GM18520 (cell line): ENCODE measurements around the gene GSTM2.

ENCODE experiments used
- ATAC-seq: cut with Tn5 transposase; IDR thresholded peaks from one replicate; pipeline ENCODE4 v1.9.1; 2021; ENCODE audit not compliant: unreplicated experiment

Gene GSTM2

DNA sequence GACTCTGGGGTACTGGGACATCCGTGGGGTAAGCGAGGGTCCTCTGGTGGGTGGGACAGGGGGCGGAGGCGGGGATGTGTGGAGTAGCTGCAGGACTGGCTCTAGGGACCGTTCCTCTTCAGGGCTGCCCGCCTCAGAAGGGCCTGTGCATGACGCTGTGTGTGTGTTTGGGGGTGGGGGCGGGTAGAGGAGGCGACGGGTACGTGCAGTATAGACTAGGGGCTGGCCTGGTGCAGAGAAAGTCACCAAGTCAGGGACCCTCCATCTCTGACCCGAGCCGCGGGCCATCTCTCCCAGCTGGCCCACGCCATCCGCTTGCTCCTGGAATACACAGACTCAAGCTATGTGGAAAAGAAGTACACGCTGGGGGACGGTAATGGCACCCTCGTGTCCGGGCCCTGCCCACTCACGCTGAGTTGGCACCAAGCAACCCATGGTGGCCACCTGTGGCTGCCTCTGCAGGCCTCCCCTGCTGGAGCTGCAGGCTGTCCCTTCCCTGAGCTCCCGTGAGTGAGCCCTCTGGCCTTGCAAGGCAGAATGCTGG lies 44.5 kb downstream of the GSTM2 start:
- no peak for ATAC-seq

DNA sequence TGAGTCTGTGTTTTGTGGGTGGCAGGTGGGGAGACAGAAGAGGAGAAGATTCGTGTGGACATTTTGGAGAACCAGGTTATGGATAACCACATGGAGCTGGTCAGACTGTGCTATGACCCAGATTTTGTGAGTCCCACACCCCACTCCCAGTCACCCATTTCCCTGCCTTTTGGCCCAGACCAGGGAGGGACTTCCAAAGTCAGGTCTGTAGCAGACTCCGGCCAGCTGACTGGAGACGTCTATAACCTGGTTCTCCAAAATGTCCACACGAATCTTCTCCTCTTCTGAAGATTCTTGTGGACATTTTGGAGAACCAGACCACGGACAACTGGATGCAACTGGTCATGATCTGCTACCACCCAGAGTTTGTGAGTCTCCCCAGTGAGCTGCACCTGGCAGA lies 45.8 kb downstream of the GSTM2 start:
- no peak for ATAC-seq

DNA sequence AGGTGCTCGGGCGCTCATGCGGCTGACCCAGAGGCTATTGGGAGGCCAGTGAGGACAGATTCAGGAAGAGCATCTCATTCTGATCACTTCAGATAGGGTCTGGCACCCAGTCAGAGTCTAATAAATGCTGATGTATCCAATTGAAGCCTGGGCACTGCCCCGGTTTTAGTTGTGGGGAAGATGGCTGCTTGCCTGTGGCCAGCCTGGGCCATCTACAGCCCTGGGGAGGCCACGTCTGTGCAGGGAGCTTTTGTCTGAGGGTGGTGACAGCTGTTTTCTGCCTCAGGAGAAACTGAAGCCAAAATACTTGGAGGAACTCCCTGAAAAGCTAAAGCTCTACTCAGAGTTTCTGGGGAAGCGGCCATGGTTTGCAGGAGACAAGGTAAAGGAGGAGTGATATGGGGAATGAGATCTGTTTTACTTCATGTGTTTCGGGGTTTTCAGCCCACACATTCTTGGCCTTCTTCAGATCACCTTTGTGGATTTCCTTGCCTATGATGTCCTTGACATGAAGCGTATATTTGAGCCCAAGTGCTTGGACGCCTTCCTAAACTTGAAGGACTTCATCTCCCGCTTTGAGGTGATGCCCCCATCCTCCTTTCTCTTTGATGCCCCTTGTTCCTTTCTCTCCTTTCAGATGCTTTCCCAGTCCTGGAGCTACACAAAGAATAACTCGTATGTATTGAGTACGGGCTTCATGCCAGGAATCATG lies 47.0 kb downstream of the GSTM2 start:
- ATAC-seq: no peak

DNA sequence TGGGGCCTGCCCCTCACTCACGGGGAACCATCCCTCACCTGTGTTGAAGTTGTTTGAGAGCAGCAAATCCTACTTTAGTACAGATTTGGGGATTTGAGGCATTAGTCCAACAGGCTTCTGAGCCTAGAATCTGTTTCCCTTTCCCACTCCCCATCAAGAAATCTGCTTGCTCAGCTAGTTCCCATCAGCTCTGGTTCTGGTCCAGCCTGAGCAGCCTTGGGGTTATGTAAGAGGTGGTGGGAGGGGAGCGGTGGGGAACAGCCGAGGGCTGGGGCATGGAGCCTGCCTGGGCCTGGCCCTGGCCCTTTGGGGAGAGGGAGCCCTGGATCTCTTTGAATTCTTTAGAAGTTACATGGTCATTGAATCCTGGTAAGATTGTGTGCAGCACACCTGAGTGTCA lies 48.3 kb downstream of the GSTM2 start:
- ATAC-seq: no peak

DNA sequence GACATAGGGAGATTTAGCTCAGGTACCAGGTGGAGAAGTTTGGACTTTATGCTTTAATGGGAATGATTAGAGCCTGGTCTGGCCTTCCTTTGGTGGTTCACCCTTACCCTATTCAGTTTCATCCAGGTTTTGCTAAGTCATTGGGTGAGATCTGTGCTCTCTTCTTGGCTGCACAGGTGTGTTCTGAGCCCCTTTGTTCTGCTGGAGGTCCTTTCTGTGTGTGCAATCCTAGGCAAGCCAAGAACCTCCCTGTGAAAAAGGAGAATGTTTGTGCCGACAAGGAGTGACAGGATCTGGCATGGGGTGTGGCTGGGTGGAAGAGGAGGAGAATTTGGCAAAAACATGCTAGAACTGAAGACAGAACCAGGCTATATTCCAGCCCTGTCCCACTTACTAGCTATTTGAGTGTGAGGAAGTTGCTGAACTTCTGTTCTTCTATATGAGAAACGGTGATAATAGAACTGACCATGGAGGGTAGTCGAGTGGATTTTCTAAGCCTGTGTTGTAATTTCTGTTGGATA lies 48.8 kb downstream of the GSTM2 start:
- no peak for ATAC-seq

DNA sequence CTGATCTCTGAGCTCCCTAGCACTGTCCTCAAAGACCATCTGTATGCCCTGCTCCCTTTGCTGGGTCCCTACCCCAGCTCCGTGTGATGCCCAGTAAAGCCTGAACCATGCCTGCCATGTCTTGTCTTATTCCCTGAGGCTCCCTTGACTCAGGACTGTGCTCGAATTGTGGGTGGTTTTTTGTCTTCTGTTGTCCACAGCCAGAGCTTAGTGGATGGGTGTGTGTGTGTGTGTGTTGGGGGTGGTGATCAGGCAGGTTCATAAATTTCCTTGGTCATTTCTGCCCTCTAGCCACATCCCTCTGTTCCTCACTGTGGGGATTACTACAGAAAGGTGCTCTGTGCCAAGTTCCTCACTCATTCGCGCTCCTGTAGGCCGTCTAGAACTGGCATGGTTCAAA lies 49.9 kb downstream of the GSTM2 start:
- ATAC-seq: no peak

DNA sequence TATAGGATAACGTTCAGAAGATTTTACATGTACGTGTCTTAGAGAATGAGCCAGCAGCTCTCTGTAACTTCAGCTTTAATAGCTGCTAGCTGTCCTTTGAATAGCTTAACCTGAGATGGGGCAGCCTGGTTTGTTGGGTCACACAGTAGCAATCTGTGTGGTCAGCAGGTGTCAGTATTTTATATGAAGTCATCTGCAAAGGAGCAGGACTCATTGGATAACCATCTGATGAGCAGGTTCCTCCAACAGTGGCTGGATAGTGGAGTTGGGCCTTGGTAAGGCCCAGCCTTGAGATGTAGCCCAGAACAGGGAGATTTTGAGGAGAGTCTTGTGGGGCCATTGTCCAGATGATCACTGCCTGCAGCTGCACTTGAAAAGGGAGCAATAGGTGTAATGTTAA lies 50.6 kb downstream of the GSTM2 start:
- ATAC-seq: no peak

DNA sequence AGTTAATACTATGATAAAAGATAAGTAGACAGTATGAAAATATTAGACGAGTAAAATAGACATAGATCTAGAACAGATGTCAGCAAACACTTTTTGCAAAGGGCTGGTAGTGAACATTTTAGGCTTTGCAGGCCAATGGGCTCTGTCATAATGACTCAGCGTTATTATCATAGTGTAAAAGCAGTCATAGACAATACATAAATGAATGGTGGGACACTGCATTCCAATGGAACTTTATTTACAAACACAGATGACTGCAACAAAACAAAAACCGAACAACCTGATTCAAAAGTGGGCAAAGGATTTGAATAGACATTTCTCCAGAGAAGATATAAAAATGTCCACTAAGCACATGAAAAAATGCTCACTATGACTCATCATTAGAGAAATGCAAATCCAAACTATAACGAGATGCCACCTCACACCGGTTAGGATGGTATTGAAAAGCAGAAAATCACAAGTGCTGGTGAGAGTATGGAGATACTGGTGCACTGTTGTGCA lies 51.5 kb downstream of the GSTM2 start:
- peak; percentile 78 for ATAC-seq

DNA sequence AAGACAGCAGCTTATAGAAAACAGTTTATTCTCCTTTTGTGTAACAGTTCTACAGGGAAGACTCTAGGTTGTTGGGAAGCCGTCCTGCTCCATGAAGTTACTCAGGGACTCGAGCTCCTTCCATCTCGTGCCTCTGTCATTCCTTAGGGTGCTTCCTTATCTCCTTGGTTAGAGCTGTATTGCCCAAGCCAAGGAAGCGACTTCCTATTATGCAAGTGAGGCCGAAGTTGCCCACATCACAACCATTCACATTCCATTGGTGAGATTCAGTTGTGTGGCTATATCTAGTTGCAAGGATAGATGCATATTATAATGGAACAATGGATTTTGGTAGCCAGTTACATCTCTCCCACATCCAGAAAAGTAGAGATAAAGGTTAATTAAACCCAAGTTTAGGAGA lies 53.2 kb downstream of the GSTM2 start:
- no peak for ATAC-seq

DNA sequence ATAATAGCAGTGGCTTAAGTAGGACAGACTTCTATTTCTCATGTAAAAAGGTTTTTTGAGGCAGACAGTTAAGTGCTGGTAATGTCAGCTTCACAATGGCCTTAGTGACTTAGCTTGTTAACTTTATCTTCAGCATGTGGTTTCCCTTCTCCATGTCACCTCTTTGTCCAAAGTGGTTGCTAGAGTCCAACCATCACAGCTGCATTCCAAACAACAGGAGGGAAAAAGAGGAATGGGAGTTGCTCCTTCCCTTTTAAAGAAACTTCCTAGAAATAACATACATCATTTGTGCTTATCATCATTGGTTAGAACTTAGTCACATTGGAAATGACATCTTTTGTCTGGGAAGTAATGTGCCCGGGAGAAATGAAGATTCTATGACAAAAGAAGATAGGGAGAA lies 54.1 kb downstream of the GSTM2 start:
- ATAC-seq: no peak

DNA sequence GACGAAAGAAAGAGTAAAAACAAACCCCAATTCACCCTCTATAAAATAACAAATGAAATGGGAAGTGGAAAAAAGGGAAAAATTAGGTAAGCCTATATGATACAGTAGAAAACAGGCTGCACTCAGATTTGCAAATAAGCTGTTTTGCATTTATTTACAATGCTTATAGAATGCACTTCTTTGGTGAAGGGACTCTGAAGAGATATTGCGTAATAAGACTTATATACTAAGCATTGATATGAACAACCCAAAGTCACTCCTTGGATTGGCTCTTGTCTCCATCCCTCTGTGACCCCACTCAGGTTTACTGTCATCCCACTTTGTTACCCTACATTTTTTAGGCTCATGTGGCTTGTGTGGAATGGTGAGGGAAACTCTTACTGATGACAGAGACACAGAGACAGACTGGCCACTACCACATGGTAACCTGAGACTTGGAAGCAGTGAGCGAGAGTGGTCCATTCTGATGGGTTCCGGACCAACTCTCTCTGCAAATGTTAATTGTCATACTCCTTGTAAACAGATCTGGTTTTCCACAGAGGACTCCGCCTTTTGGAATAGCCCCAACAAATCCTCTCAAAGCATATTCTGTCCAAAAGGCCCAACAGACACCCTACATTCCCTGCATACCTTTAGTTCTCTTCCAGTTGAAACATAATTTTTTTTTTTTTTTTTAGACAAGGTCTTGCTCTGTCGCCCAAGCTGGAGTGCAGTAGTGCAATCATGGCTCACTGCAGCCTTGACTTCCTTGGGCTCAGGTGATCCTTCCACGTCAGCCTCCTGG lies 55.2 kb downstream of the GSTM2 start:
- ATAC-seq: no peak
